IMR-90 (cell line): ENCODE data around the gene KLHL8. TPM values are rescaled to one million over a fixed set of nuclear protein-coding genes. Genes with fewer than 3 reads are reported as not detected.

Source experiments
- ATAC-seq: fragments of 200-7000 bp; cut with Tn5 transposase; 2 replicates; pipeline ENCODE4 v1.9.1; 2020; ENCODE audit warnings: low read depth, mild to moderate bottlenecking, moderate library complexity
- BruUV-seq: library from RNA; stranded (reverse); fragments of 400-500 nt; replicated peaks from 2 replicates; lab custom pipeline; 2021; lab: Mats Ljungman, UMichigan
- CTCF ChIA-PET: fragments of 300-600 bp; formaldehyde crosslinking; extraction: SDS; loops from one replicate; lab custom pipeline; 2021; ENCODE audit warnings: antibody characterized with exemption; lab: Yijun Ruan, JAX
- POLR2A ChIA-PET: fragments of 300-600 bp; sonication (Branson Sonifier 250); formaldehyde crosslinking; loops from one replicate; lab custom pipeline; 2022; ENCODE audit warnings: antibody characterized with exemption; ENCODE audit not compliant: unreplicated experiment; lab: Charles Lee
- DNase-seq: peaks from one replicate; pipeline ENCODE4 v3.0.0; 2013
- H2AFZ ChIP-seq: replicated peaks from 2 replicates; pipeline ENCODE3; 2013; ENCODE audit warnings: low read length, mild to moderate bottlenecking; ENCODE audit not compliant: poor library complexity
- H2AK5ac ChIP-seq: 2 replicates; pipeline ENCODE4 v1.6.1; 2013; ENCODE audit warnings: low read depth, low read length, inconsistent platforms
- H2AK9ac ChIP-seq: replicated peaks from 2 replicates; pipeline ENCODE3; 2013; ENCODE audit warnings: mild to moderate bottlenecking, low read depth, low read length, moderate library complexity; ENCODE audit not compliant: poor library complexity
- H2BK120ac ChIP-seq: 2 replicates; pipeline ENCODE4 v1.6.1; 2013; ENCODE audit warnings: low read depth, low read length, inconsistent platforms
- H2BK15ac ChIP-seq: 3 replicates; pipeline ENCODE4 v1.6.1; 2013; ENCODE audit warnings: low read depth, low read length, inconsistent platforms
- H2BK20ac ChIP-seq: 2 replicates; pipeline ENCODE4 v1.6.1; 2013; ENCODE audit warnings: low read depth, mild to moderate bottlenecking, inconsistent platforms, low read length, moderate library complexity
- H2BK5ac ChIP-seq: 2 replicates; pipeline ENCODE4 v1.6.1; 2013; ENCODE audit warnings: mild to moderate bottlenecking, low read depth, low read length, inconsistent platforms; ENCODE audit not compliant: poor library complexity, severe bottlenecking
- H3K14ac ChIP-seq: replicated peaks from 2 replicates; pipeline ENCODE4 v1.6.1; 2013; ENCODE audit warnings: low read depth, low read length, inconsistent platforms
- H3K18ac ChIP-seq: 2 replicates; pipeline ENCODE4 v1.6.1; 2013; ENCODE audit warnings: low read depth, low read length, control low read depth
- H3K23ac ChIP-seq: 2 replicates; pipeline ENCODE4 v1.6.1; 2013; ENCODE audit warnings: low read depth, low read length, inconsistent platforms
- H3K27ac ChIP-seq: 2 replicates; pipeline ENCODE4 v1.5.1; 2013; ENCODE audit warnings: mild to moderate bottlenecking, control low read depth, low read length; ENCODE audit not compliant: insufficient read depth
- H3K27me3 ChIP-seq: 2 replicates; pipeline ENCODE4 v1.6.1; 2013; ENCODE audit warnings: low read length; ENCODE audit not compliant: control insufficient read depth, insufficient read depth
- H3K36me3 ChIP-seq: 2 replicates; pipeline ENCODE4 v1.6.1; 2013; ENCODE audit warnings: low read length, mixed read lengths; ENCODE audit not compliant: control insufficient read depth, insufficient read depth
- H3K4ac ChIP-seq: 2 replicates; pipeline ENCODE4 v1.6.1; 2013; ENCODE audit warnings: low read depth, low read length, inconsistent platforms
- H3K4me1 ChIP-seq: 2 replicates; pipeline ENCODE4 v1.6.1; 2013; ENCODE audit warnings: low read length, mixed read lengths; ENCODE audit not compliant: control insufficient read depth, insufficient read depth
- H3K4me2 ChIP-seq: 2 replicates; pipeline ENCODE4 v1.6.1; 2013; ENCODE audit warnings: low read depth, mild to moderate bottlenecking, control low read depth, low read length, moderate library complexity
- H3K4me3 ChIP-seq: 2 replicates; pipeline ENCODE4 v1.5.1; 2013; ENCODE audit warnings: low read depth, mild to moderate bottlenecking, control low read depth, low read length, moderate library complexity; ENCODE audit not compliant: insufficient read depth
- H3K56ac ChIP-seq: 2 replicates; pipeline ENCODE4 v1.6.1; 2013; ENCODE audit warnings: low read length, inconsistent platforms; ENCODE audit not compliant: insufficient read depth; ENCODE audit errors: extremely low read depth
- H3K79me1 ChIP-seq, 2 experiments: 2 replicates each; pipeline ENCODE4 v1.6.1; 2013; ENCODE audit warnings: low read length in 2 of 2, inconsistent platforms in 1 of 2, low read depth in 1 of 2
- H3K9ac ChIP-seq: 2 replicates; pipeline ENCODE4 v1.6.1; 2013; ENCODE audit warnings: low read depth, low read length, control low read depth
- H3K9me1 ChIP-seq: 2 replicates; pipeline ENCODE4 v1.6.1; 2013; ENCODE audit warnings: low read length, inconsistent platforms; ENCODE audit not compliant: insufficient read depth
- H3K9me3 ChIP-seq: 2 replicates; pipeline ENCODE4 v1.6.1; 2013; ENCODE audit warnings: low read length; ENCODE audit not compliant: control insufficient read depth, insufficient read depth
- H4K20me1 ChIP-seq: 2 replicates; pipeline ENCODE4 v1.6.1; 2013; ENCODE audit warnings: low read length, inconsistent platforms; ENCODE audit not compliant: insufficient read depth
- H4K5ac ChIP-seq: 2 replicates; pipeline ENCODE4 v1.6.1; 2013; ENCODE audit warnings: mild to moderate bottlenecking, low read depth, low read length, control low read depth
- H4K8ac ChIP-seq, 2 experiments: 2 replicates each; pipeline ENCODE4 v1.6.1; 2013; ENCODE audit warnings: low read depth in 2 of 2, low read length in 2 of 2, control low read depth in 1 of 2, inconsistent platforms in 1 of 2
- H4K91ac ChIP-seq: 2 replicates; pipeline ENCODE4 v1.6.1; 2013; ENCODE audit warnings: low read depth, low read length, inconsistent platforms; ENCODE audit not compliant: insufficient read depth
- BHLHE40 ChIP-seq: fragments of 150-350 bp; IDR thresholded peaks from 2 replicates; pipeline ENCODE4 v1.6.1; 2016; ENCODE audit warnings: mild to moderate bottlenecking, low read depth, low read length
- CEBPB ChIP-seq: IDR thresholded peaks from 2 replicates; pipeline ENCODE4 v1.6.1; 2012; ENCODE audit warnings: low read depth, low read length, improper control_type of control experiment
- CHD1 ChIP-seq: IDR thresholded peaks from 2 replicates; pipeline ENCODE4 v1.6.1; 2012; ENCODE audit warnings: low read depth, low read length, improper control_type of control experiment
- CTCF ChIP-seq: conservative IDR thresholded peaks from 2 replicates; pipeline ENCODE4 v1.5.1; 2012; ENCODE audit warnings: mild to moderate bottlenecking, low read depth, low read length, improper control_type of control experiment
- ELK1 ChIP-seq: fragments of 150-350 bp; IDR thresholded peaks from 2 replicates; pipeline ENCODE4 v1.6.1; 2016; ENCODE audit warnings: low read depth, mild to moderate bottlenecking, low read length, moderate library complexity, borderline replicate concordance
- FOS ChIP-seq: fragments of 150-350 bp; IDR thresholded peaks from 2 replicates; pipeline ENCODE4 v1.6.1; 2016; ENCODE audit warnings: low read depth, low read length
- MAFK ChIP-seq: IDR thresholded peaks from 2 replicates; pipeline ENCODE4 v1.6.1; 2012; ENCODE audit warnings: low read depth, low read length, improper control_type of control experiment
- MAZ ChIP-seq: IDR thresholded peaks from 2 replicates; pipeline ENCODE4 v1.6.1; 2012; ENCODE audit warnings: low read depth, mild to moderate bottlenecking, low read length, improper control_type of control experiment, moderate library complexity, borderline replicate concordance
- MXI1 ChIP-seq: IDR thresholded peaks from 2 replicates; pipeline ENCODE4 v1.6.1; 2012; ENCODE audit warnings: low read depth, mild to moderate bottlenecking, low read length, moderate library complexity, borderline replicate concordance
- NFE2L2 ChIP-seq: fragments of 150-350 bp; IDR thresholded peaks from 2 replicates; pipeline ENCODE4 v1.6.1; 2016; ENCODE audit warnings: low read depth, mild to moderate bottlenecking, low read length
- POLR2A ChIP-seq: IDR thresholded peaks from 2 replicates; pipeline ENCODE4 v1.6.1; 2012; ENCODE audit warnings: mild to moderate bottlenecking, low read depth, low read length
- RAD21 ChIP-seq: IDR thresholded peaks from 2 replicates; pipeline ENCODE4 v1.6.1; 2012; ENCODE audit warnings: low read length, improper control_type of control experiment
- RCOR1 ChIP-seq: IDR thresholded peaks from 2 replicates; pipeline ENCODE4 v1.6.1; 2012; ENCODE audit warnings: mild to moderate bottlenecking, low read length, improper control_type of control experiment; ENCODE audit not compliant: insufficient replicate concordance
- RFX5 ChIP-seq: IDR thresholded peaks from 2 replicates; pipeline ENCODE4 v1.8.0; 2012; ENCODE audit warnings: low read depth, mild to moderate bottlenecking, low read length, moderate library complexity
- SMC3 ChIP-seq: fragments of 150-350 bp; IDR thresholded peaks from 2 replicates; pipeline ENCODE4 v1.6.1; 2016; ENCODE audit warnings: low read depth, mild to moderate bottlenecking, antibody characterized with exemption, low read length, moderate library complexity
- USF2 ChIP-seq: fragments of 150-350 bp; IDR thresholded peaks from 2 replicates; pipeline ENCODE4 v1.6.1; 2017; ENCODE audit warnings: mild to moderate bottlenecking, antibody characterized with exemption, low read length, low read depth
- WGBS, 2 experiments: methylation state at CpG; one replicate each; pipeline versions ENCODE4 v1.1.5 to v1.1.7; 2013; ENCODE audit warnings: missing lambda C conversion rate in 2 of 2; ENCODE audit not compliant: insufficient read length in 1 of 2; ENCODE audit errors: extremely low coverage in 2 of 2; 5-methylcytosine and 5-hydroxymethylcytosine counted together
- dilution Hi-C: fragments of 300-500 bp; cut with HindIII; formaldehyde crosslinking; loops from one replicate; pipeline ENCODE4 v1.14.3; 2018; ENCODE audit warnings: low sequenced_read_pairs; ENCODE audit not compliant: unreplicated experiment
- in situ Hi-C: fragments of 300-500 bp; cut with MboI; formaldehyde crosslinking; loops from 3 replicates; pipeline ENCODE4 v1.14.3; 2019; ENCODE audit warnings: low sequenced_read_pairs, inconsistent platforms, mixed read lengths
- intact Hi-C: fragments of 100-400 bp; cut with micrococcal nuclease; formaldehyde crosslinking; loops from 2 replicates; pipeline ENCODE4 v1.10.0; 2022
- polyA plus RNA-seq, 3 experiments: library from polyadenylated mRNA; depleted of rRNA; stranded (reverse); fragments of >200 nt; gene quantifications; 2 replicates each; pipeline ENCODE4 v1.2.3, GENCODE V29; 2012; ENCODE audit warnings: low replicate concordance in 1 of 3
- total RNA-seq: library from RNA; depleted of rRNA; stranded (reverse); fragments of >200 nt; gene quantifications from 2 replicates; pipeline ENCODE4 v1.2.3, GENCODE V29; 2012

Gene KLHL8
- total and polyA plus RNA-seq, 2 of the 4 experiments (the other 2 are of a cell fraction): 3.1 to 9.5 TPM

GRCh38 chr4:87204559-87204958, 15.9 kb downstream of the KLHL8 start:
- BruUV-seq: no TSS peak
- DNase-seq: no peak
- no peak overlapping the region for H2BK5ac ChIP-seq
- no CpG with 5 or more reads among the region's 1 CpG for WGBS, 2 experiments
- H3K9ac ChIP-seq: no peak overlapping the region
- H3K9me1 ChIP-seq: no peaks in the 10 kb centered on the region
- no peak overlapping the region for H3K14ac ChIP-seq
- no peak overlapping the region for H4K5ac ChIP-seq
- in situ Hi-C loops: loop anchor here (5.0 kb wide), 1 partner anchor 47 kb away; no protein-coding TSS in a partner anchor
- H3K27ac ChIP-seq: no peak overlapping the region
- H2AK5ac ChIP-seq: no peak overlapping the region
- TF ChIP-seq CHD1 (no peak), POLR2A (no peak), RFX5 (no peak), FOS (no peak), MXI1 (no peak), RCOR1 (no peak), CTCF (no peak), MAFK (no peak), NFE2L2 (no peak), BHLHE40 (no peak), SMC3 (no peak), USF2 (no peak), ELK1 (no peak), MAZ (no peak), RAD21 (no peak), CEBPB (no peak)
- no peak overlapping the region for H2BK15ac ChIP-seq
- dilution Hi-C loops: no loop called here
- no peak overlapping the region for H3K23ac ChIP-seq
- ATAC-seq: peak; percentile 40
- H3K36me3 ChIP-seq: no peaks in the 10 kb centered on the region
- H3K4me3 ChIP-seq: no peak overlapping the region
- no peak overlapping the region for H2AFZ ChIP-seq
- no peak overlapping the region for H2AK9ac ChIP-seq
- intact Hi-C loops: no loop called here
- no peaks in the 10 kb centered on the region for H4K20me1 ChIP-seq
- peaks cover 19 to 29% of the 10 kb centered on the region in 2 experiments; a peak in 3 of 4 replicates for H3K79me1 ChIP-seq
- H3K56ac ChIP-seq: no peak overlapping the region
- no peak overlapping the region for H2BK120ac ChIP-seq
- H3K4ac ChIP-seq: no peak overlapping the region
- ChIA-PET CTCF (no interaction called here), POLR2A (no interaction called here)
- H3K9me3 ChIP-seq: no peaks in the 10 kb centered on the region
- H3K4me1 ChIP-seq: peaks cover 2% of the 10 kb centered on the region; the same call in 1 of the 2 replicates
- no peak overlapping the region for H2BK20ac ChIP-seq
- no peak overlapping the region for H4K91ac ChIP-seq
- H3K4me2 ChIP-seq: no peak overlapping the region
- no peak overlapping the region for H3K18ac ChIP-seq
- no peak overlapping the region for H4K8ac ChIP-seq
- no peaks in the 10 kb centered on the region for H3K27me3 ChIP-seq
